K562 (cell line): ENCODE measurements around the gene FAM219A. TPM values are rescaled to one million over a fixed set of nuclear protein-coding genes. Genes with fewer than 3 reads are reported as not detected.

Experiments
- ATAC-seq: fragments of 200-7000 bp; cut with Tn5 transposase; 3 replicates; pipeline ENCODE4 v1.9.1; 2020; ENCODE audit warnings: moderate library complexity
- BruUV-seq: library from RNA; stranded (reverse); fragments of 400-500 nt; replicated peaks from 2 replicates; lab custom pipeline; 2021; lab: Mats Ljungman, UMichigan
- CTCF ChIA-PET: fragments of 300-600 bp; formaldehyde crosslinking; extraction: SDS; loops from one replicate; lab custom pipeline; 2021; ENCODE audit warnings: low intra/inter-chr PET ratio; lab: Yijun Ruan, JAX
- POLR2A ChIA-PET: fragments of 300-600, 350-650 bp; sonication (Branson Sonifier 250); formaldehyde crosslinking; extraction: SDS; loops from one replicate; lab custom pipeline; 2021; ENCODE audit warnings: antibody characterized with exemption, inconsistent platforms; lab: Yijun Ruan, JAX
- DNase-seq, 4 experiments: peaks; one replicate each; pipeline versions ENCODE4 v3.0.0 to v3.0.0-alpha.2; 2011 to 2018; ENCODE audit warnings: low spot score in 3 of 4, mixed read lengths in 3 of 4; ENCODE audit errors: extremely low read depth in 1 of 4
- FAIRE-seq: peaks from 2 replicates; lab custom pipeline; 2011; peaks lifted over from hg19 to GRCh38; lab: Jason Lieb, UNC
- H2AFZ ChIP-seq: 2 replicates; pipeline ENCODE4 v1.6.0; 2011; ENCODE audit warnings: low read depth, low read length, control low read depth, inconsistent platforms
- H3K27ac ChIP-seq: fragments of 200-600 bp; 3 replicates; pipeline ENCODE4 v1.8.0; 2011; ENCODE audit warnings: low read depth, mild to moderate bottlenecking, control low read depth, inconsistent platforms, low read length, moderate library complexity, mixed read lengths; ENCODE audit errors: extremely low read depth
- H3K27me3 ChIP-seq, 2 experiments: fragments of 300-600 bp in 1 of 2; 2 replicates in 1 of 2; 3 replicates in 1 of 2; pipeline versions ENCODE4 v1.6.0 to v1.8.0; 2011; ENCODE audit warnings: inconsistent platforms in 2 of 2, low read length in 2 of 2, mild to moderate bottlenecking in 1 of 2, mixed read lengths in 1 of 2, moderate library complexity in 1 of 2; ENCODE audit not compliant: control insufficient read depth in 2 of 2, insufficient read depth in 2 of 2
- H3K36me3 ChIP-seq: fragments of 300-600 bp; 3 replicates; pipeline ENCODE4 v1.8.0; 2011; ENCODE audit warnings: mild to moderate bottlenecking, low read length, inconsistent platforms; ENCODE audit not compliant: control insufficient read depth, insufficient read depth
- H3K4me1 ChIP-seq, 2 experiments: fragments of 200-600 bp in 1 of 2; replicated peaks in 1 of 2; 2 replicates in 1 of 2; 3 replicates in 1 of 2; pipeline versions ENCODE4 v1.5.1 to v1.8.0; 2011; ENCODE audit warnings: inconsistent platforms in 2 of 2, low read length in 2 of 2, mild to moderate bottlenecking in 1 of 2, mixed read lengths in 1 of 2, moderate library complexity in 1 of 2; ENCODE audit not compliant: control insufficient read depth in 2 of 2, insufficient read depth in 2 of 2
- H3K4me2 ChIP-seq: 2 replicates; pipeline ENCODE4 v1.6.1; 2011; ENCODE audit warnings: low read length, control low read depth, inconsistent platforms, mixed read lengths; ENCODE audit not compliant: insufficient read depth
- H3K4me3 ChIP-seq: fragments of 200-600 bp; sonication (generic), shearing (Covaris generic); 2 replicates; pipeline ENCODE4 v1.5.1; 2016; ENCODE audit warnings: control low read depth, inconsistent platforms
- H3K79me2 ChIP-seq: fragments of 200-600 bp; 3 replicates; pipeline ENCODE4 v1.8.0; 2011; ENCODE audit warnings: low read length, inconsistent platforms; ENCODE audit not compliant: control insufficient read depth, insufficient read depth
- H3K9ac ChIP-seq, 2 experiments: 2 replicates each; pipeline versions ENCODE4 v1.6.0 to v1.6.1; 2011; ENCODE audit warnings: low read depth in 2 of 2, low read length in 2 of 2, control low read depth in 1 of 2, inconsistent platforms in 1 of 2, mild to moderate bottlenecking in 1 of 2, mixed read lengths in 1 of 2; ENCODE audit not compliant: insufficient read depth in 1 of 2
- H3K9me1 ChIP-seq: one replicate; pipeline ENCODE4 v1.6.0; 2011; ENCODE audit warnings: inconsistent platforms, mild to moderate bottlenecking, low read length, moderate library complexity; ENCODE audit not compliant: control insufficient read depth, insufficient read depth
- H3K9me3 ChIP-seq: replicated peaks from 2 replicates; pipeline ENCODE4 v1.5.1; 2011; ENCODE audit warnings: low read depth, low read length, inconsistent platforms; ENCODE audit not compliant: control insufficient read depth, insufficient read depth
- H4K20me1 ChIP-seq: replicated peaks from 2 replicates; pipeline ENCODE4 v1.6.1; 2011; ENCODE audit warnings: low read length, inconsistent platforms, mixed read lengths; ENCODE audit not compliant: control insufficient read depth, insufficient read depth
- E2F3 ChIP-seq: fragments of 250-450 bp; sonication (Bioruptor Pico); IDR thresholded peaks from 2 replicates; pipeline ENCODE4 v1.4.0; 2020; ENCODE audit warnings: mild to moderate bottlenecking
- NEUROD1 ChIP-seq: fragments of 150-350 bp; IDR thresholded peaks from 2 replicates; pipeline ENCODE4 v1.6.1; 2014; ENCODE audit warnings: borderline replicate concordance, low read length, low read depth; ENCODE audit not compliant: partially characterized antibody
- POLR3A ChIP-seq: IDR thresholded peaks from 2 replicates; pipeline ENCODE4 v1.6.1; 2011; ENCODE audit warnings: borderline replicate concordance, mild to moderate bottlenecking, moderate library complexity; ENCODE audit not compliant: insufficient read length, insufficient read depth; ENCODE audit errors: extremely low read depth
- TCF7 ChIP-seq: sonication (generic); IDR thresholded peaks from 2 replicates; pipeline ENCODE4 v1.6.1; 2016; ENCODE audit warnings: antibody characterized with exemption, borderline replicate concordance
- ZNF143 ChIP-seq: sonication (generic); formaldehyde crosslinking; IDR thresholded peaks from 2 replicates; pipeline ENCODE4 v1.9.0; 2022; ENCODE audit warnings: mild to moderate bottlenecking, missing genetic modification reagents
- ZNF212 ChIP-seq: fragments of 450-650 bp; formaldehyde crosslinking; IDR thresholded peaks from 2 replicates; pipeline ENCODE4 v1.4.0; 2020; ENCODE audit warnings: mild to moderate bottlenecking
- ZNF274 ChIP-seq: IDR thresholded peaks from 2 replicates; pipeline ENCODE4 v1.6.1; 2011; ENCODE audit warnings: low read depth, mild to moderate bottlenecking, low read length, moderate library complexity, borderline replicate concordance
- WGBS: fragments of 100-300 bp; shearing (Covaris generic); methylation state at CpG from one replicate; pipeline ENCODE4 v1.1.6; 2016; ENCODE audit warnings: low coverage, mixed read lengths; ENCODE audit not compliant: insufficient coverage; ENCODE audit errors: missing lambda C conversion rate; 5-methylcytosine and 5-hydroxymethylcytosine counted together
- in situ Hi-C: fragments of 300-500 bp; cut with MboI; formaldehyde crosslinking; loops from 4 replicates; pipeline ENCODE4 v1.15.0; 2018; ENCODE audit warnings: inconsistent platforms, mixed read lengths
- intact Hi-C: fragments of 100-400 bp; cut with micrococcal nuclease; formaldehyde crosslinking; loops from 2 replicates; pipeline ENCODE4 v1.14.2; 2022
- polyA plus RNA-seq, 8 experiments: library from polyadenylated mRNA; depleted of rRNA in 4 of 8; stranded (reverse) in 5 of 8; unstranded in 3 of 8; fragments of >200 nt; fragmentation: Nextera tagmentation in 2 of 8; fragmentation: Illumina TruSeq in 1 of 8; extraction: Ambion mirVana in 2 of 8; extraction: Trizol in 1 of 8; gene quantifications; 2 replicates each; pipeline versions ENCODE4 v1.2.1 to v1.2.3, GENCODE V29; 2011 to 2014; ENCODE audit warnings: inconsistent platforms in 1 of 8, missing spikeins in 1 of 8
- total RNA-seq, 7 experiments: library from RNA; depleted of rRNA in 6 of 7; stranded (reverse); fragments of >200 nt in 6 of 7; fragmentation: Illumina TruSeq in 2 of 7; extraction: Trizol in 2 of 7; gene quantifications; 2 replicates each; pipeline versions ENCODE4 v1.2.1 to v1.2.3, GENCODE V29; 2011 to 2021; ENCODE audit warnings: low replicate concordance in 1 of 7
- TF ChIP-seq, protein P1 (sequence below): fragments of 450-650 bp; IDR thresholded peaks from 2 replicates; pipeline ENCODE4 v1.6.1; 2018; ENCODE audit warnings: mild to moderate bottlenecking, low read depth; ENCODE audit not compliant: partially characterized antibody
- TF ChIP-seq, protein P2 (sequence below): fragments of 250-450 bp; sonication (Bioruptor Pico); IDR thresholded peaks from 2 replicates; pipeline ENCODE4 v1.5.0; 2021

The FAM219A gene
- total and polyA plus RNA-seq, 9 of the 15 experiments (the other 6 are each of a cell fraction or from before 2014, with no cell fraction given): 0.63 to 8.6 (median 2.9) TPM

DNA sequence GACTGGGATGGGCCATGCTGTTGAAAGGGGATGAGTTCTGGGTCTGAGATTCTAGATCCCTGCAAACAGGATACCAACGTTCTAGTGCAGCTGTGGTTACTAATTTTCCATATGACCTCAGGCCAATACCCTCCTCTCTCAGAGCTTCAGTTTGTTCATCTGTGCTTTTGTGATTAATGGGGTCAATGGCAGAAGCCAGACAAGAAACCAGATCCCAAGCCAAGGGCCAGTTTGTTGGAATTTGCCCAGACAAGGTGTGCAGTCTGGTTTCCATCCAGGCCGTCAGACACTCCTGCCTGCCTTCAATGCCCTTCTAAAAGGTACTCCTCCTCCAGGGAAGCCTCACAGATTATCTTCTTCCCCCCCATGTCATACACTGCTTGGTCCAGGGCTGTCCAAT is 93.1 kb downstream of the FAM219A start:
- no peak overlapping the region for H3K4me2 ChIP-seq
- no peaks in the 10 kb centered on the region for H3K79me2 ChIP-seq
- H2AFZ ChIP-seq: no peak overlapping the region
- ATAC-seq (no peak), FAIRE-seq (no peak), DNase-seq (no peak)
- H3K9me3 ChIP-seq: 0 out of 2 replicates have a peak, but pooled peaks cover 2% of the 10 kb centered on the region
- no peaks in the 10 kb centered on the region for H4K20me1 ChIP-seq
- H3K9ac ChIP-seq: no peak overlapping the region
- H3K27me3 ChIP-seq: peaks cover 0 to 7% of the 10 kb centered on the region in 2 experiments; a peak in 1 of 5 replicates
- intact Hi-C loops: no loop called here
- no peak for TF ChIP-seq POLR3A
- TF ChIP-seq NEUROD1: no peak
- no peak for TF ChIP-seq ZNF274
- no peaks in the 10 kb centered on the region for H3K36me3 ChIP-seq
- H3K4me3 ChIP-seq: no peak overlapping the region
- no peaks in the 10 kb centered on the region for H3K4me1 ChIP-seq
- in situ Hi-C loops: no loop called here
- CTCF ChIA-PET: no interaction called here
- POLR2A ChIA-PET: no interaction called here
- 0% methylated on average over 2 of the region's 2 CpGs for WGBS
- H3K9me1 ChIP-seq: no peaks in the 10 kb centered on the region
- no TSS peak for BruUV-seq
- no peak overlapping the region for H3K27ac ChIP-seq

DNA sequence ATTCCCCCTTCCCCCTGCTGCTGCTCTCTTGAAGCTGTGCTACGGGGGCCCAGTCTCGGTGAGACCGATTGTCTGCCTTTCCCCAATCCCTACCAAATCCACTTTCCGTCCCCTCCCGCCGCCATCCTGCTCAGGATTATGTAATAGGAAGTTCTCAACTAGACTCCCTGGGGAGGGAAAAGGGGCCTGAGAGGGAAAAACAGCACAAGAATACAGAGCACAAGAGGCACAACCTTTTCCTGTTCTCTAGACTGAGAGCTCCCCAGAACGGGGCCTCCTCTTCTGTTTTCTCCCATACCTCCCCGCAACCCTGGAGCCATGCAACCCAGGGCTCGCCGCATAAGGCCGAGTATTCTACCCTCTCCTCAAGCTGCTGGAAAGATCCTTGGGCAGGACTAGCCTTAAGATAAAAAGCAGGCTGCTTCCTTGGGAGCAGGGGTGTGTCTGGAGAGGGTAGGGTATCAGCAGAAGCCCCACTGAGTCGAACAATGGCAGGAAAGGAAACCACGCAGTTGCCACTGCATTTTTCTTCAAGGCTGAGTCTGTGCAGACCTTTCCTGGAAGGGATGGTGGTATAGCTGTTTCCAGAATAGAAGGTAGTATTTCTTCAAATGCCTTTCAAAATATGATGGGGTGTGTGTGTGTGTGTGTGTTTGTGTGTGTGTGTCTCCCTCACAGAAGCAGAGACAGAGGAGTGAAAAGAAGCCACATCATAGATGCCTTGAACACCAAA is 94.6 kb downstream of the FAM219A start:
- Histone ChIP-seq H2AFZ (no peak overlapping the region), H3K36me3 (no peaks in the 10 kb centered on the region), H3K79me2 (no peaks in the 10 kb centered on the region), H3K27me3 (peaks cover 0 to 7% of the 10 kb centered on the region in 2 experiments; a peak in 1 of 5 replicates), H3K9me1 (no peaks in the 10 kb centered on the region), H3K9me3 (no peaks in the 10 kb centered on the region), H3K4me1 (no peaks in the 10 kb centered on the region), H3K4me3 (no peak overlapping the region), H4K20me1 (no peaks in the 10 kb centered on the region), H3K27ac (no peak overlapping the region), H3K9ac (no peak overlapping the region), H3K4me2 (no peak overlapping the region)
- BruUV-seq: no TSS peak
- ATAC-seq: no peak
- FAIRE-seq: no peak
- intact Hi-C loops (no loop called here), in situ Hi-C loops (no loop called here)
- no peak for TF ChIP-seq ZNF212
- TF ChIP-seq, protein P1, sequence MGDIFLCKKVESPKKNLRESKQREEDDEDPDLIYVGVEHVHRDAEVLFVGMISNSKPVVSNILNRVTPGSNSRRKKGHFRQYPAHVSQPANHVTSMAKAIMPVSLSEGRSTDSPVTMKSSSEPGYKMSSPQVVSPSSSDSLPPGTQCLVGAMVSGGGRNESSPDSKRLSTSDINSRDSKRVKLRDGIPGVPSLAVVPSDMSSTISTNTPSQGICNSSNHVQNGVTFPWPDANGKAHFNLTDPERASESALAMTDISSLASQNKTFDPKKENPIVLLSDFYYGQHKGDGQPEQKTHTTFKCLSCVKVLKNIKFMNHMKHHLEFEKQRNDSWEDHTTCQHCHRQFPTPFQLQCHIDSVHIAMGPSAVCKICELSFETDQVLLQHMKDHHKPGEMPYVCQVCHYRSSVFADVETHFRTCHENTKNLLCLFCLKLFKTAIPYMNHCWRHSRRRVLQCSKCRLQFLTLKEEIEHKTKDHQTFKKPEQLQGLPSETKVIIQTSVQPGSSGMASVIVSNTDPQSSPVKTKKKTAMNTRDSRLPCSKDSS: no peak
- no peak for TF ChIP-seq E2F3 (CRISPR knock-in tag)
- TF ChIP-seq, protein P2, sequence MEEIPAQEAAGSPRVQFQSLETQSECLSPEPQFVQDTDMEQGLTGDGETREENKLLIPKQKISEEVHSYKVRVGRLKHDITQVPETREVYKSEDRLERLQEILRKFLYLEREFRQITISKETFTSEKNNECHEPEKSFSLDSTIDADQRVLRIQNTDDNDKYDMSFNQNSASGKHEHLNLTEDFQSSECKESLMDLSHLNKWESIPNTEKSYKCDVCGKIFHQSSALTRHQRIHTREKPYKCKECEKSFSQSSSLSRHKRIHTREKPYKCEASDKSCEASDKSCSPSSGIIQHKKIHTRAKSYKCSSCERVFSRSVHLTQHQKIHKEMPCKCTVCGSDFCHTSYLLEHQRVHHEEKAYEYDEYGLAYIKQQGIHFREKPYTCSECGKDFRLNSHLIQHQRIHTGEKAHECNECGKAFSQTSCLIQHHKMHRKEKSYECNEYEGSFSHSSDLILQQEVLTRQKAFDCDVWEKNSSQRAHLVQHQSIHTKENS: no peak
- no peak for TF ChIP-seq TCF7
- TF ChIP-seq ZNF143 (CRISPR knock-in tag): no peak
- ChIA-PET CTCF (no interaction called here), POLR2A (interaction anchor here (0.5 to 1.1 kb wide), 3 partner anchors 11 to 85 kb away, joined by 3 to 4 read pairs (median 3); no protein-coding TSS in a partner anchor)
- WGBS: 17% methylated on average over 12 of the region's 13 CpGs
- no peak for DNase-seq
